ENCODE results near the gene PARP3. TPM values are rescaled to one million over a fixed set of nuclear protein-coding genes. Genes with fewer than 3 reads are reported as not detected.
A peak's percentile ranks its signal among the peaks of the same experiment; 100 is the strongest.
"Not testable (repeated sequence)": the region's sequence is repeated elsewhere in the genome, so short reads cannot be mapped to it uniquely, and the experiment has no call there.

PARP3 gene
- total RNA-seq = 10 to 100 TPM in 1 of 2 donors, 1 to 10 TPM in 1; 3.7 to 11.9 TPM

GRCh38 chr3:51941798-51942602 lies at the start of gene PARP3, which contains the start of gene RRP9:
TSS of gene PARP3 (plus strand) at chr3:51942363. CDS start at chr3:51943356, 993 bp downstream.
TSS of gene RRP9 (minus strand) at chr3:51941904. CDS start at chr3:51941867, 37 bp downstream.
- peak within 1 kb of the TSS; percentile 83 for H3K4me3 Mint-ChIP-seq
- no peaks in the 10 kb centered on the region for H3K36me3 Mint-ChIP-seq
- H3K27ac Mint-ChIP-seq = peak within 1 kb of the TSS; percentile 66 to 77
- ATAC-seq (peak; percentile 97 to 98), DNase-seq (ENCODE audit: low spot score) (peak; percentile 100)
- no peaks in the 10 kb centered on the region for H3K9me3 Mint-ChIP-seq
- peaks cover 34 to 35% of the 10 kb centered on the region in 2 donors for H3K4me1 Mint-ChIP-seq (ENCODE audit: low read depth in 2 of 2)
- H3K27me3 Mint-ChIP-seq = no peaks in the 10 kb centered on the region

DNA sequence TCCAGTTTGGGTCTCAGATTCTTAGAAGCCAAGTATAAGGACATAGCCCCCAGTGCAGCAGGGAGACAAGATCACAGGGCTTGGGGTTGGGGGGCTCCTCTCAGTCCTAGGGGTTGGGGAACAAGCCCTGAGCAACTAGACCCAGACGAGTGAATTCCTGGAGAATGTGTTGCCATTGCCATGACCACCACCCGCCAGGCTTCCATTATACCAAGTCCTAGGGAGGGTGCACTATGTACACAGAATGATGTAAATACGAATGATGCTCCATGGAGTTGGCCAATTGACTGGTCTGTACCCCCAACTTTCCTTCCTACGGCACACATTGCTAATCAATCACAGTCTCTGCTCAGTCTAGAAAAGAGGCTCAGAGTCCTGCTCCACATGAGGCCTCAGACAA lies 47.8 kb upstream of the PARP3 start:
- Mint-ChIP-seq H3K27ac (no peak overlapping the region), H3K27me3 (peaks cover 34 to 41% of the 10 kb centered on the region in 2 donors), H3K4me1 (ENCODE audit: low read depth in 2 of 2) (peaks cover 10 to 12% of the 10 kb centered on the region in 2 donors), H3K9me3 (no peaks in the 10 kb centered on the region), H3K4me3 (no peak overlapping the region), H3K36me3 (no peaks in the 10 kb centered on the region)
- DNase-seq (ENCODE audit: low spot score) = no peak
- no peak for ATAC-seq

GRCh38 chr3:51894939-51895338 lies 47.2 kb upstream of the PARP3 start:
- DNase-seq (ENCODE audit: low spot score) (no peak), ATAC-seq (no peak)
- H3K9me3 Mint-ChIP-seq = no peaks in the 10 kb centered on the region
- H3K27ac Mint-ChIP-seq = no peak overlapping the region
- H3K36me3 Mint-ChIP-seq = no peaks in the 10 kb centered on the region
- H3K4me1 Mint-ChIP-seq (ENCODE audit: low read depth in 2 of 2) = peaks cover 10 to 12% of the 10 kb centered on the region in 2 donors
- H3K4me3 Mint-ChIP-seq = no peak overlapping the region
- H3K27me3 Mint-ChIP-seq = peaks cover 35 to 40% of the 10 kb centered on the region in 2 donors

GRCh38 chr3:51896607-51897305 lies 45.4 kb upstream of the PARP3 start:
- no peak overlapping the region for H3K27ac Mint-ChIP-seq
- ATAC-seq (no peak), DNase-seq (ENCODE audit: low spot score) (no peak)
- H3K9me3 Mint-ChIP-seq = no peaks in the 10 kb centered on the region
- no peak overlapping the region for H3K4me3 Mint-ChIP-seq
- H3K27me3 Mint-ChIP-seq = peaks cover 38 to 52% of the 10 kb centered on the region in 2 donors
- peaks cover 3 to 6% of the 10 kb centered on the region in 2 donors for H3K4me1 Mint-ChIP-seq (ENCODE audit: low read depth in 2 of 2)
- H3K36me3 Mint-ChIP-seq = no peaks in the 10 kb centered on the region

DNA sequence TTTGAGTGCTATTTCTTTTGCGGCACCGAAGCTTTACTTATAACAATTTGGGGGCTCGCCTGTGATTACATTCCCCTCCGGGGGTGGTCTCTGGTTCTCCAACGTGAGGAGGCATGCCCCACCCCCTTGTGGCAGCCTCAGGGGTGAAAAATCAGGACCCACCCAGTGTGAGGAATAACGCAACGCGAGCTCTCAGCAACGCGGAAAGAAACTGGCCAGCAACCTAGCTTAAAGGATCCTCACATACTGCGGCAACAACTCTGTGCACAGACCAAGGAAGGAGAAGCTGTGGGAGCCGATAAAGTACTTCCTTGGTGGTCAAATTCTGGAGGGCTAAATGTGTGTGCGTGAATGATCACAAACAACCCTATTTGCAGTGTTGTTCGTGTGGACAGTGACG lies 44.8 kb upstream of the PARP3 start:
- ATAC-seq = no peak
- no peak overlapping the region for H3K4me3 Mint-ChIP-seq
- no peaks in the 10 kb centered on the region for H3K4me1 Mint-ChIP-seq (ENCODE audit: low read depth in 2 of 2)
- no peak overlapping the region for H3K27ac Mint-ChIP-seq
- H3K36me3 Mint-ChIP-seq = no peaks in the 10 kb centered on the region
- no peaks in the 10 kb centered on the region for H3K9me3 Mint-ChIP-seq
- peaks cover 34 to 59% of the 10 kb centered on the region in 2 donors for H3K27me3 Mint-ChIP-seq
- DNase-seq (ENCODE audit: low spot score) = no peak

DNA sequence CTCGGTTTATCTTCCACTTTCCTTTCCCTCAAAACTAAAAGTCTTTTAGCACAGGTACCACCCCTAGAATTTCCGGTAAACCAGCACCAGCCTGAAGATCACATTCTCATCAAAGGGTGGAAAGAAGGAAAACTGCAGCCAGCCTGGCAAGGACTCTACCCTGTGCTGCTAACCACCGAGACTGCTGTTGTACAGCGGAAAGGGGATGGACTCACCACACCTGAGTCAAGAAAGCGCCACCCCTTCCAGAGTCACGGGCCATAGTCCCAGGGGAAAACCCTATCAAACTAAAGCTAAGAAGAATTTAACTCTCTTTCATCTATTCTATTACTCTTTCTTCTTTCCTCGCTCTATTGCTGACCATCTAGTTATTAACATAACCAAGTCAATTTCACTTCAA lies 42.1 kb upstream of the PARP3 start:
- H3K4me1 Mint-ChIP-seq (ENCODE audit: low read depth in 2 of 2) = not testable (repeated sequence)
- peaks cover 41 to 74% of the 10 kb centered on the region in 2 donors for H3K27me3 Mint-ChIP-seq

GRCh38 chr3:51902361-51902760 lies 39.8 kb upstream of the PARP3 start:
- H3K4me1 Mint-ChIP-seq (ENCODE audit: low read depth in 2 of 2); ATAC-seq; H3K9me3 Mint-ChIP-seq; H3K36me3 Mint-ChIP-seq; DNase-seq (ENCODE audit: low spot score); H3K4me3 Mint-ChIP-seq: not testable (repeated sequence)
- H3K27ac Mint-ChIP-seq = peak overlapping the region in 1 of 2 donors; percentile 9
- peaks cover 31 to 59% of the 10 kb centered on the region in 2 donors for H3K27me3 Mint-ChIP-seq

More for the DNA sequence above, 42.1 kb upstream of the PARP3 start:
- not testable (repeated sequence) for ATAC-seq; H3K36me3 Mint-ChIP-seq; DNase-seq (ENCODE audit: low spot score); H3K4me3 Mint-ChIP-seq; H3K27ac Mint-ChIP-seq; H3K9me3 Mint-ChIP-seq

DNA sequence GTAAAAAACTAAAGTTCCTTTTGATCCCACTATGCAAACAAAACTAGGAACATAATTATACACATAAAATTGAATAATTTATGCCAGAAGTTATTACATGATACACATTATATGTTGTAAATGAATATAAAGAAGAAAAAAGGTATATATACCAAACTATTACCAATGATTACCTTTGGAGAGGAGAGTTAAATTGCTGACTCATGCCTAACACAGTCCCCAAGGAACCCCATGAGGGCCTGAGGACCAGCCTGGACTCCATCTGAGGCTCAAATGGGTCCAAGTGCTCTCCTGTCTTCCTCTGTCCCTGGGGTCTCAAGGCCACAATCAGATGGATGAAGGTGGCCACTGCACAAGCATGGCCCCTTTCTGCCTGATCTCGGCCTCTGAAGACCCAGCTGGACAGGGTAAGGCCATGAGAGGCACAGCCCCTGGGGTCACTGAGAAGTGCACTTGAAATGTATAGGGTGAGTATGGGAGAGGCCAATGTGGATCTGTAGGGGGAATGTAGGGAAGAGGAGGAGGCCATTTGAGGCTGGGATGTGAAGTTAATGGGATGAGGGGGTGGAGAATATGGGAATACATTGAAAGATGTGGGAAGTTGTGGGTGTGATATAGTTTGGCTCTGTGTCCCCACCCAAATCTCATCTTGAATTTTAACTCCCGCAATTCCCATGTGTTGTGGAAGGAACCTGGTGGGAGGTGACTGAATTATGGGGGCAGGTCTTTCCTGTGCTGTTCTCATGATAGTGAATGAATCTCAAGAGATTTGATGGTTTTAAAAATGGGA lies 37.9 kb upstream of the PARP3 start:
- ATAC-seq (no peak), DNase-seq (ENCODE audit: low spot score) (no peak)
- H3K4me1 Mint-ChIP-seq (ENCODE audit: low read depth in 2 of 2) = no peaks in the 10 kb centered on the region
- H3K4me3 Mint-ChIP-seq = no peak overlapping the region
- no peak overlapping the region for H3K27ac Mint-ChIP-seq
- H3K36me3 Mint-ChIP-seq = peaks cover 13% of the 10 kb centered on the region
- peaks cover 29 to 61% of the 10 kb centered on the region in 2 donors for H3K27me3 Mint-ChIP-seq
- no peaks in the 10 kb centered on the region for H3K9me3 Mint-ChIP-seq

DNA sequence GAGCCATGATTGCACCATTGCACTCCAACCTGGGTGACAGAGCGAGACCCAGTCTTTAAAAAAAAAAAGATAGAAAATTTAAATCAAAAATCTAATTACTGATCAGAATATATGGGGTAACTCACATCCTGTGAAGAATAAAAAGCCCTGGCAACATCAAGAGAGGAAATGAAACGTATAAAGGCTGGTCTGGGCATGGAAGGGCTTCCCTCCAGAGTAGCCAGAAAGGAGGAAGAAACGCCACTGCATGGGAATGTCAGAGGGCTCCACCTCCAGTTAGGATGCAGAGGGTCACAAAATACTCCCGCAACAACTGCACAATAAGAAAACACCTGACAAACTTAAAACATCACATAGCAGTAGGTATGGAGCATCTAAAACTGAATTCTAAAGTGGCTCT lies 34.1 kb upstream of the PARP3 start:
- no peak overlapping the region for H3K4me3 Mint-ChIP-seq
- peaks cover 13% of the 10 kb centered on the region for H3K36me3 Mint-ChIP-seq
- no peaks in the 10 kb centered on the region for H3K4me1 Mint-ChIP-seq (ENCODE audit: low read depth in 2 of 2)
- no peaks in the 10 kb centered on the region for H3K9me3 Mint-ChIP-seq
- DNase-seq (ENCODE audit: low spot score) (no peak), ATAC-seq (no peak)
- peaks cover 19 to 29% of the 10 kb centered on the region in 2 donors for H3K27me3 Mint-ChIP-seq
- H3K27ac Mint-ChIP-seq = no peak overlapping the region

GRCh38 chr3:51916418-51916817 lies 25.7 kb upstream of the PARP3 start:
- Mint-ChIP-seq H3K9me3 (no peaks in the 10 kb centered on the region), H3K4me1 (ENCODE audit: low read depth in 2 of 2) (no peaks in the 10 kb centered on the region)
- no peak for ATAC-seq

GRCh38 chr3:51921081-51921578 lies 21.0 kb upstream of the PARP3 start:
- Mint-ChIP-seq H3K27ac (no peak overlapping the region), H3K9me3 (no peaks in the 10 kb centered on the region), H3K4me1 (ENCODE audit: low read depth in 2 of 2) (no peaks in the 10 kb centered on the region), H3K27me3 (peaks cover 25 to 29% of the 10 kb centered on the region in 2 donors), H3K36me3 (no peaks in the 10 kb centered on the region), H3K4me3 (no peak overlapping the region)
- ATAC-seq (no peak), DNase-seq (ENCODE audit: low spot score) (no peak)

More at GRCh38 chr3:51916418-51916817, 25.7 kb upstream of the PARP3 start:
- H3K36me3 Mint-ChIP-seq = no peaks in the 10 kb centered on the region
- H3K4me3 Mint-ChIP-seq = no peak overlapping the region
- H3K27me3 Mint-ChIP-seq = peaks cover 17 to 19% of the 10 kb centered on the region in 2 donors
- no peak overlapping the region for H3K27ac Mint-ChIP-seq
- no peak for DNase-seq (ENCODE audit: low spot score)

- no peaks in the 10 kb centered on the region for H3K36me3 Mint-ChIP-seq
- H3K27me3 Mint-ChIP-seq = peaks cover 1 to 2% of the 10 kb centered on the region in 2 donors
- H3K9me3 Mint-ChIP-seq = no peaks in the 10 kb centered on the region
- H3K27ac Mint-ChIP-seq = no peak overlapping the region
- no peaks in the 10 kb centered on the region for H3K4me1 Mint-ChIP-seq (ENCODE audit: low read depth in 2 of 2)
- DNase-seq (ENCODE audit: low spot score) (no peak), ATAC-seq (no peak)
- H3K4me3 Mint-ChIP-seq = no peak overlapping the region
Measured at GRCh38 chr3:51927061-51927977, 14.8 kb upstream of the PARP3 start.
